GM13977 (cell line): ENCODE data around the gene KHDC4.

ENCODE experiments used
- DNase-seq: peaks from one replicate; pipeline ENCODE4 v3.0.0; 2012; ENCODE audit warnings: low spot score
- CTCF ChIP-seq: IDR thresholded peaks from 2 replicates; pipeline ENCODE4 v1.5.1; 2012; ENCODE audit warnings: mild to moderate bottlenecking, control low read depth; ENCODE audit not compliant: insufficient read depth; ENCODE audit errors: extremely low read depth, missing control alignments
- in situ Hi-C: fragments of 300-500 bp; cut with MboI; formaldehyde crosslinking; loops from one replicate; pipeline ENCODE4 v1.12.0; 2022; ENCODE audit warnings: low sequenced_read_pairs, low pct_unique_long_range_greater_than_20kb, mixed read lengths, inconsistent platforms; ENCODE audit not compliant: unreplicated experiment

Gene KHDC4

GRCh38 chr1:155873860-155874259, 60.4 kb downstream of the KHDC4 start:
- DNase-seq, result no peak
- no peak for TF ChIP-seq CTCF
- in situ Hi-C loops, result no loop called here

GRCh38 chr1:155872527-155872926, 61.7 kb downstream of the KHDC4 start:
- DNase-seq, result no peak
- no peak for TF ChIP-seq CTCF
- in situ Hi-C loops, result no loop called here

- no peak for DNase-seq
- no peak for TF ChIP-seq CTCF
- in situ Hi-C loops, result no loop called here
Observed at GRCh38 chr1:155871390-155871789, 62.8 kb downstream of the KHDC4 start.

GRCh38 chr1:155867766-155868165, 66.4 kb downstream of the KHDC4 start:
- in situ Hi-C loops, result no loop called here
- no peak for DNase-seq
- no peak for TF ChIP-seq CTCF

GRCh38 chr1:155864393-155864792, 69.8 kb downstream of the KHDC4 start:
- in situ Hi-C loops, result no loop called here
- TF ChIP-seq CTCF, result no peak
- no peak for DNase-seq
